Right ventricle myocardium superior (tissue), 1 donor: Measurements from ENCODE around the gene NRXN3. TPM values are rescaled to one million over a fixed set of nuclear protein-coding genes. Genes with fewer than 3 reads are reported as not detected.

Experiments used
- ATAC-seq: fragments of 200-7000 bp; cut with Tn5 transposase; one replicate; pipeline ENCODE4 v1.9.1; 2020; ENCODE audit warnings: mild to moderate bottlenecking; ENCODE audit not compliant: poor library complexity
- DNase-seq: peaks from one replicate; pipeline ENCODE4 v3.0.0-alpha.2; 2020
- intact Hi-C: fragments of 100-400 bp; cut with DNase I; formaldehyde crosslinking; loops from one replicate; pipeline ENCODE4 v1.11.2; 2022
- total RNA-seq: library from RNA; stranded (reverse); fragmentation: NEBNext Ultra II Directional; extraction: Animal tissue kit (Norgen Biotek cat#: 25700); gene quantifications from one replicate; pipeline ENCODE4 v1.2.1, GENCODE V29; 2021
- donor health status: DM: no; HTN: yes; CAD: no; lungs with severe emphysema.

Gene NRXN3
- total RNA-seq, 1 donor from 2014 or later: 1.3 TPM

GRCh38 chr14:79493081-79493645 is 1323.0 kb downstream of the NRXN3 start:
- DNase-seq: no peak
- no peak for ATAC-seq
- intact Hi-C loops: no loop called here

- intact Hi-C loops: no loop called here
- ATAC-seq: no peak
- DNase-seq: no peak
Measured at GRCh38 chr14:79496701-79497100, 1326.5 kb downstream of the NRXN3 start.

- ATAC-seq (no peak), DNase-seq (no peak)
- intact Hi-C loops: no loop called here
Measured at GRCh38 chr14:79500489-79500888, 1330.3 kb downstream of the NRXN3 start.

- intact Hi-C loops: no loop called here
- ATAC-seq (no peak), DNase-seq (no peak)
Measured at GRCh38 chr14:79502136-79502750, 1332.1 kb downstream of the NRXN3 start.

GRCh38 chr14:79502751-79503148 is 1332.6 kb downstream of the NRXN3 start:
- DNase-seq (no peak), ATAC-seq (no peak)
- intact Hi-C loops: no loop called here

GRCh38 chr14:79510659-79511058 is 1340.5 kb downstream of the NRXN3 start:
- no peak for ATAC-seq
- intact Hi-C loops: no loop called here
- no peak for DNase-seq

- ATAC-seq: no peak
- no peak for DNase-seq
- intact Hi-C loops: no loop called here
Measured at GRCh38 chr14:79511146-79511545, 1341.0 kb downstream of the NRXN3 start.

GRCh38 chr14:79513446-79513845 is 1343.3 kb downstream of the NRXN3 start:
- DNase-seq: no peak
- no peak for ATAC-seq
- intact Hi-C loops: no loop called here

- intact Hi-C loops: no loop called here
- DNase-seq (no peak), ATAC-seq (no peak)
Measured at GRCh38 chr14:79514700-79515099, 1344.5 kb downstream of the NRXN3 start.

- DNase-seq (no peak), ATAC-seq (no peak)
- intact Hi-C loops: no loop called here
Measured at GRCh38 chr14:79515158-79515557, 1345.0 kb downstream of the NRXN3 start.

GRCh38 chr14:79516009-79516408 is 1345.8 kb downstream of the NRXN3 start:
- intact Hi-C loops: no loop called here
- DNase-seq: no peak
- ATAC-seq: no peak

- no peak for ATAC-seq
- DNase-seq: no peak
- intact Hi-C loops: no loop called here
Measured at GRCh38 chr14:79525416-79525815, 1355.2 kb downstream of the NRXN3 start.

GRCh38 chr14:79528828-79529416 is 1358.7 kb downstream of the NRXN3 start:
- ATAC-seq (no peak), DNase-seq (no peak)
- intact Hi-C loops: no loop called here

GRCh38 chr14:79530555-79530954 is 1360.4 kb downstream of the NRXN3 start:
- ATAC-seq (no peak), DNase-seq (no peak)
- intact Hi-C loops: no loop called here

GRCh38 chr14:79534703-79535353 is 1364.7 kb downstream of the NRXN3 start:
- ATAC-seq: no peak
- DNase-seq: no peak
- intact Hi-C loops: no loop called here

GRCh38 chr14:79540394-79540793 is 1370.2 kb downstream of the NRXN3 start:
- intact Hi-C loops: no loop called here
- DNase-seq (no peak), ATAC-seq (no peak)

GRCh38 chr14:79542121-79542520 is 1371.9 kb downstream of the NRXN3 start:
- DNase-seq (no peak), ATAC-seq (no peak)
- intact Hi-C loops: no loop called here

GRCh38 chr14:79543348-79543747 is 1373.2 kb downstream of the NRXN3 start:
- intact Hi-C loops: no loop called here
- no peak for DNase-seq
- no peak for ATAC-seq

GRCh38 chr14:79543967-79544697 is 1374.0 kb downstream of the NRXN3 start:
- intact Hi-C loops: no loop called here
- no peak for ATAC-seq
- no peak for DNase-seq

GRCh38 chr14:79544698-79545070 is 1374.5 kb downstream of the NRXN3 start:
- intact Hi-C loops: no loop called here
- no peak for DNase-seq

More at GRCh38 chr14:79544698-79545070, 1374.5 kb downstream of the NRXN3 start:
- ATAC-seq: no peak
